ENCODE data around the gene MRFAP1L1.
"Not testable (repeated sequence)": the region's sequence is repeated elsewhere in the genome, so short reads cannot be mapped to it uniquely, and the experiment has no call there.

The MRFAP1L1 gene

GRCh38 chr4:6709230-6710114 is at the start of gene MRFAP1L1:
Gene MRFAP1L1 (minus strand): TSS chr4:6709865. CDS start chr4:6709629, 236 bp downstream.
- H3K27me3 ChIP-seq (ENCODE audit: low read depth, low read length), result no peaks in the 10 kb centered on the region
- peaks cover 7 to 9% of the 10 kb centered on the region in 2 donors for H3K36me3 ChIP-seq (ENCODE audit: control insufficient read depth in 1 of 2, insufficient read depth in 2 of 2, low read length in 2 of 2)
- peak within 1 kb of the TSS; percentile 91 to 98 for H3K4me3 ChIP-seq (ENCODE audit: low read depth in 1 of 2, low read length in 2 of 2)
- H3K27ac ChIP-seq (ENCODE audit: low read length), result peak within 1 kb of the TSS; percentile 93
- peaks cover 16 to 43% of the 10 kb centered on the region in 2 donors for H3K4me1 ChIP-seq (ENCODE audit: control insufficient read depth in 1 of 2, insufficient read depth in 2 of 2, low read length in 2 of 2)
- H3K9me3 ChIP-seq (ENCODE audit: control insufficient read depth in 1 of 2, low read length in 2 of 2), result no peaks in the 10 kb centered on the region

GRCh38 chr4:6758728-6759127 is 49.1 kb upstream of the MRFAP1L1 start:
- Histone ChIP-seq H3K9me3 (ENCODE audit: control insufficient read depth in 1 of 2, low read length in 2 of 2) (no peaks in the 10 kb centered on the region), H3K4me3 (ENCODE audit: low read depth in 1 of 2, low read length in 2 of 2) (no peak overlapping the region), H3K36me3 (ENCODE audit: control insufficient read depth in 1 of 2, insufficient read depth in 2 of 2, low read length in 2 of 2) (no peaks in the 10 kb centered on the region), H3K27ac (ENCODE audit: low read length) (no peak overlapping the region), H3K27me3 (ENCODE audit: low read depth, low read length) (no peaks in the 10 kb centered on the region), H3K4me1 (ENCODE audit: control insufficient read depth in 1 of 2, insufficient read depth in 2 of 2, low read length in 2 of 2) (no peaks in the 10 kb centered on the region)

- H3K4me3 ChIP-seq (ENCODE audit: low read depth in 1 of 2, low read length in 2 of 2); H3K4me1 ChIP-seq (ENCODE audit: control insufficient read depth in 1 of 2, insufficient read depth in 2 of 2, low read length in 2 of 2); H3K27ac ChIP-seq (ENCODE audit: low read length); H3K36me3 ChIP-seq (ENCODE audit: control insufficient read depth in 1 of 2, insufficient read depth in 2 of 2, low read length in 2 of 2); H3K9me3 ChIP-seq (ENCODE audit: control insufficient read depth in 1 of 2, low read length in 2 of 2); H3K27me3 ChIP-seq (ENCODE audit: low read depth, low read length): not testable (repeated sequence)
Measured at GRCh38 chr4:6756345-6756744, 46.7 kb upstream of the MRFAP1L1 start.

- Histone ChIP-seq H3K4me3 (ENCODE audit: low read depth in 1 of 2, low read length in 2 of 2) (no peak overlapping the region), H3K4me1 (ENCODE audit: control insufficient read depth in 1 of 2, insufficient read depth in 2 of 2, low read length in 2 of 2) (no peaks in the 10 kb centered on the region), H3K9me3 (ENCODE audit: control insufficient read depth in 1 of 2, low read length in 2 of 2) (no peaks in the 10 kb centered on the region), H3K27me3 (ENCODE audit: low read depth, low read length) (no peaks in the 10 kb centered on the region), H3K36me3 (ENCODE audit: control insufficient read depth in 1 of 2, insufficient read depth in 2 of 2, low read length in 2 of 2) (no peaks in the 10 kb centered on the region), H3K27ac (ENCODE audit: low read length) (no peak overlapping the region)
Measured at GRCh38 chr4:6755088-6755753, 45.6 kb upstream of the MRFAP1L1 start.

- Histone ChIP-seq H3K27ac (ENCODE audit: low read length) (no peak overlapping the region), H3K9me3 (ENCODE audit: control insufficient read depth in 1 of 2, low read length in 2 of 2) (no peaks in the 10 kb centered on the region), H3K27me3 (ENCODE audit: low read depth, low read length) (no peaks in the 10 kb centered on the region)
Measured at GRCh38 chr4:6754481-6755087, 44.9 kb upstream of the MRFAP1L1 start.

GRCh38 chr4:6753891-6754290 is 44.2 kb upstream of the MRFAP1L1 start:
- Histone ChIP-seq H3K4me1 (ENCODE audit: control insufficient read depth in 1 of 2, insufficient read depth in 2 of 2, low read length in 2 of 2) (no peaks in the 10 kb centered on the region), H3K27ac (ENCODE audit: low read length) (no peak overlapping the region), H3K27me3 (ENCODE audit: low read depth, low read length) (no peaks in the 10 kb centered on the region), H3K4me3 (ENCODE audit: low read depth in 1 of 2, low read length in 2 of 2) (no peak overlapping the region), H3K9me3 (ENCODE audit: control insufficient read depth in 1 of 2, low read length in 2 of 2) (no peaks in the 10 kb centered on the region), H3K36me3 (ENCODE audit: control insufficient read depth in 1 of 2, insufficient read depth in 2 of 2, low read length in 2 of 2) (no peaks in the 10 kb centered on the region)

More at GRCh38 chr4:6754481-6755087, 44.9 kb upstream of the MRFAP1L1 start:
- no peaks in the 10 kb centered on the region for H3K4me1 ChIP-seq (ENCODE audit: control insufficient read depth in 1 of 2, insufficient read depth in 2 of 2, low read length in 2 of 2)
- H3K4me3 ChIP-seq (ENCODE audit: low read depth in 1 of 2, low read length in 2 of 2), result no peak overlapping the region
- H3K36me3 ChIP-seq (ENCODE audit: control insufficient read depth in 1 of 2, insufficient read depth in 2 of 2, low read length in 2 of 2), result no peaks in the 10 kb centered on the region

- Histone ChIP-seq H3K27ac (ENCODE audit: low read length) (no peak overlapping the region), H3K27me3 (ENCODE audit: low read depth, low read length) (no peaks in the 10 kb centered on the region), H3K36me3 (ENCODE audit: control insufficient read depth in 1 of 2, insufficient read depth in 2 of 2, low read length in 2 of 2) (no peaks in the 10 kb centered on the region), H3K9me3 (ENCODE audit: control insufficient read depth in 1 of 2, low read length in 2 of 2) (no peaks in the 10 kb centered on the region), H3K4me3 (ENCODE audit: low read depth in 1 of 2, low read length in 2 of 2) (no peak overlapping the region), H3K4me1 (ENCODE audit: control insufficient read depth in 1 of 2, insufficient read depth in 2 of 2, low read length in 2 of 2) (no peaks in the 10 kb centered on the region)
Measured at GRCh38 chr4:6753103-6753560, 43.5 kb upstream of the MRFAP1L1 start.

- Histone ChIP-seq H3K4me1 (ENCODE audit: control insufficient read depth in 1 of 2, insufficient read depth in 2 of 2, low read length in 2 of 2) (no peaks in the 10 kb centered on the region), H3K27ac (ENCODE audit: low read length) (no peak overlapping the region), H3K36me3 (ENCODE audit: control insufficient read depth in 1 of 2, insufficient read depth in 2 of 2, low read length in 2 of 2) (no peaks in the 10 kb centered on the region), H3K4me3 (ENCODE audit: low read depth in 1 of 2, low read length in 2 of 2) (no peak overlapping the region), H3K27me3 (ENCODE audit: low read depth, low read length) (no peaks in the 10 kb centered on the region), H3K9me3 (ENCODE audit: control insufficient read depth in 1 of 2, low read length in 2 of 2) (no peaks in the 10 kb centered on the region)
Measured at GRCh38 chr4:6752486-6752829, 42.8 kb upstream of the MRFAP1L1 start.

GRCh38 chr4:6751611-6752485 is 42.2 kb upstream of the MRFAP1L1 start:
- no peaks in the 10 kb centered on the region for H3K27me3 ChIP-seq (ENCODE audit: low read depth, low read length)
- no peaks in the 10 kb centered on the region for H3K4me1 ChIP-seq (ENCODE audit: control insufficient read depth in 1 of 2, insufficient read depth in 2 of 2, low read length in 2 of 2)
- H3K36me3 ChIP-seq (ENCODE audit: control insufficient read depth in 1 of 2, insufficient read depth in 2 of 2, low read length in 2 of 2), result no peaks in the 10 kb centered on the region
- no peak overlapping the region for H3K4me3 ChIP-seq (ENCODE audit: low read depth in 1 of 2, low read length in 2 of 2)
- H3K9me3 ChIP-seq (ENCODE audit: control insufficient read depth in 1 of 2, low read length in 2 of 2), result no peaks in the 10 kb centered on the region
- no peak overlapping the region for H3K27ac ChIP-seq (ENCODE audit: low read length)

GRCh38 chr4:6750286-6751221 is 40.9 kb upstream of the MRFAP1L1 start:
- Histone ChIP-seq H3K36me3 (ENCODE audit: control insufficient read depth in 1 of 2, insufficient read depth in 2 of 2, low read length in 2 of 2) (no peaks in the 10 kb centered on the region), H3K4me1 (ENCODE audit: control insufficient read depth in 1 of 2, insufficient read depth in 2 of 2, low read length in 2 of 2) (no peaks in the 10 kb centered on the region), H3K27ac (ENCODE audit: low read length) (no peak overlapping the region), H3K27me3 (ENCODE audit: low read depth, low read length) (no peaks in the 10 kb centered on the region), H3K9me3 (ENCODE audit: control insufficient read depth in 1 of 2, low read length in 2 of 2) (no peaks in the 10 kb centered on the region), H3K4me3 (ENCODE audit: low read depth in 1 of 2, low read length in 2 of 2) (no peak overlapping the region)

Measured in muscle layer of duodenum (tissue), 2 donors.